PC-3 (cell line): ENCODE results near the gene ALS2CL. TPM values are rescaled to one million over a fixed set of nuclear protein-coding genes. Genes with fewer than 3 reads are reported as not detected.

Experiments used
- ATAC-seq: fragments of 200-7000 bp; cut with Tn5 transposase; 2 replicates; pipeline ENCODE4 v1.9.1; 2020; ENCODE audit warnings: mild to moderate bottlenecking, moderate library complexity
- BruUV-seq: library from RNA; stranded (reverse); fragments of 400-500 nt; replicated peaks from 2 replicates; lab custom pipeline; 2021; lab: Mats Ljungman, UMichigan
- CTCF ChIA-PET: fragments of 300-600 bp; sonication (Branson Sonifier 250); formaldehyde crosslinking; loops from one replicate; lab custom pipeline; 2022; ENCODE audit warnings: antibody characterized with exemption; lab: Charles Lee
- POLR2A ChIA-PET: fragments of 300-600 bp; sonication (Branson Sonifier 250); formaldehyde crosslinking; loops from one replicate; lab custom pipeline; 2022; ENCODE audit warnings: antibody characterized with exemption; ENCODE audit not compliant: unreplicated experiment; lab: Charles Lee
- DNase-seq: peaks from one replicate; pipeline ENCODE4 v3.0.0-alpha.2; 2015
- H2AFZ ChIP-seq: fragments of 300-600 bp; sonication (generic); 2 replicates; pipeline ENCODE4 v1.6.0; 2016; ENCODE audit warnings: antibody characterized with exemption, low read length
- H3F3A ChIP-seq: fragments of 300-600 bp; sonication (generic); one replicate; pipeline ENCODE4 v1.6.0; 2017; ENCODE audit warnings: antibody characterized with exemption, low read length, control low read depth, mild to moderate bottlenecking; ENCODE audit not compliant: unreplicated experiment
- H3K27ac ChIP-seq: fragments of 300-600 bp; sonication (generic); 2 replicates; pipeline ENCODE4 v1.5.1; 2016; ENCODE audit warnings: mild to moderate bottlenecking, low read length
- H3K27me3 ChIP-seq: fragments of 300-600 bp; sonication (generic); 2 replicates; pipeline ENCODE4 v1.6.1; 2016; ENCODE audit warnings: low read length, mixed read lengths
- H3K36me3 ChIP-seq: fragments of 300-600 bp; sonication (generic); 2 replicates; pipeline ENCODE4 v1.6.1; 2016; ENCODE audit warnings: low read depth, mixed run types, low read length, mixed read lengths
- H3K4me1 ChIP-seq: fragments of 300-600 bp; sonication (generic); 2 replicates; pipeline ENCODE4 v1.5.1; 2016; ENCODE audit warnings: low read length; ENCODE audit not compliant: insufficient read depth
- H3K4me2 ChIP-seq: fragments of 300-600 bp; sonication (generic); 2 replicates; pipeline ENCODE4 v1.6.0; 2016; ENCODE audit warnings: low read length
- H3K4me3 ChIP-seq: fragments of 300-600 bp; sonication (generic); 2 replicates; pipeline ENCODE4 v1.5.1; 2016; ENCODE audit warnings: mild to moderate bottlenecking, low read length, mixed read lengths
- H3K79me2 ChIP-seq: fragments of 300-600 bp; sonication (generic); 2 replicates; pipeline ENCODE4 v1.6.1; 2017; ENCODE audit warnings: low read length, mixed read lengths
- H3K9ac ChIP-seq: fragments of 300-600 bp; sonication (generic); 2 replicates; pipeline ENCODE4 v1.6.0; 2016; ENCODE audit warnings: mild to moderate bottlenecking, low read length
- H3K9me2 ChIP-seq: fragments of 300-600 bp; sonication (generic); replicated peaks from 2 replicates; pipeline ENCODE4 v1.6.1; 2016; ENCODE audit warnings: mixed run types, low read length, mixed read lengths
- H3K9me3 ChIP-seq: fragments of 300-600 bp; sonication (generic); 2 replicates; pipeline ENCODE4 v1.6.1; 2016; ENCODE audit warnings: low read length, mixed read lengths
- H4K20me1 ChIP-seq: fragments of 300-600 bp; sonication (generic); 2 replicates; pipeline ENCODE4 v1.6.1; 2016; ENCODE audit warnings: low read length, mixed read lengths
- EZH2 ChIP-seq: fragments of 300-600 bp; sonication (generic); IDR thresholded peaks from one replicate; pipeline ENCODE4 v1.6.1; 2017; ENCODE audit warnings: antibody characterized with exemption, mild to moderate bottlenecking, low read length; ENCODE audit not compliant: unreplicated experiment
- EZH2phosphoT487 ChIP-seq: fragments of 300-600 bp; sonication (generic); IDR thresholded peaks from 2 replicates; pipeline ENCODE4 v1.6.1; 2018; ENCODE audit warnings: mild to moderate bottlenecking, antibody characterized with exemption, low read length, borderline replicate concordance
- intact Hi-C: fragments of 100-400 bp; cut with micrococcal nuclease; formaldehyde crosslinking; loops from 2 replicates; pipeline ENCODE4 v1.9.0; 2023
- total RNA-seq: library from RNA; depleted of rRNA; stranded (reverse); fragments of >200 nt; gene quantifications from 2 replicates; pipeline ENCODE4 v1.2.3, GENCODE V29; 2014
- TF ChIP-seq, protein P1 (sequence below): fragments of 300-600 bp; sonication (generic); conservative IDR thresholded peaks from 2 replicates; pipeline ENCODE4 v1.5.1; 2017; ENCODE audit warnings: antibody characterized with exemption, low read depth, mild to moderate bottlenecking, low read length

Gene ALS2CL
- total RNA-seq, 1 experiment from 2014 or later, result 30.1 TPM

- TF ChIP-seq, protein P1, sequence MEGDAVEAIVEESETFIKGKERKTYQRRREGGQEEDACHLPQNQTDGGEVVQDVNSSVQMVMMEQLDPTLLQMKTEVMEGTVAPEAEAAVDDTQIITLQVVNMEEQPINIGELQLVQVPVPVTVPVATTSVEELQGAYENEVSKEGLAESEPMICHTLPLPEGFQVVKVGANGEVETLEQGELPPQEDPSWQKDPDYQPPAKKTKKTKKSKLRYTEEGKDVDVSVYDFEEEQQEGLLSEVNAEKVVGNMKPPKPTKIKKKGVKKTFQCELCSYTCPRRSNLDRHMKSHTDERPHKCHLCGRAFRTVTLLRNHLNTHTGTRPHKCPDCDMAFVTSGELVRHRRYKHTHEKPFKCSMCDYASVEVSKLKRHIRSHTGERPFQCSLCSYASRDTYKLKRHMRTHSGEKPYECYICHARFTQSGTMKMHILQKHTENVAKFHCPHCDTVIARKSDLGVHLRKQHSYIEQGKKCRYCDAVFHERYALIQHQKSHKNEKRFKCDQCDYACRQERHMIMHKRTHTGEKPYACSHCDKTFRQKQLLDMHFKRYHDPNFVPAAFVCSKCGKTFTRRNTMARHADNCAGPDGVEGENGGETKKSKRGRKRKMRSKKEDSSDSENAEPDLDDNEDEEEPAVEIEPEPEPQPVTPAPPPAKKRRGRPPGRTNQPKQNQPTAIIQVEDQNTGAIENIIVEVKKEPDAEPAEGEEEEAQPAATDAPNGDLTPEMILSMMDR, result no peak
- Histone ChIP-seq H3K4me1 (peaks cover 33% of the 10 kb centered on the region), H3K79me2 (peaks cover 8% of the 10 kb centered on the region), H3K27ac (no peak overlapping the region), H3F3A (no peaks in the 10 kb centered on the region), H2AFZ (no peak overlapping the region), H4K20me1 (no peaks in the 10 kb centered on the region), H3K9ac (no peak overlapping the region), H3K36me3 (peaks cover 3% of the 10 kb centered on the region; the same call in 1 of the 2 replicates), H3K4me2 (peak overlapping the region; percentile 58), H3K9me3 (no peaks in the 10 kb centered on the region), H3K27me3 (no peaks in the 10 kb centered on the region), H3K4me3 (no peak overlapping the region), H3K9me2 (no peaks in the 10 kb centered on the region)
- ChIA-PET POLR2A (no interaction called here), CTCF (no interaction called here)
- peak; percentile 48 for ATAC-seq
- no TSS peak for BruUV-seq
- DNase-seq, result peak; percentile 70
- intact Hi-C loops, result loop anchor here (5.0 kb wide), 1 partner anchor 283 kb away; the partner anchor contains the start of genes CCR5AS and CCRL2
Measured at GRCh38 chr3:46690798-46691197, 2.7 kb downstream of the ALS2CL start.

DNA sequence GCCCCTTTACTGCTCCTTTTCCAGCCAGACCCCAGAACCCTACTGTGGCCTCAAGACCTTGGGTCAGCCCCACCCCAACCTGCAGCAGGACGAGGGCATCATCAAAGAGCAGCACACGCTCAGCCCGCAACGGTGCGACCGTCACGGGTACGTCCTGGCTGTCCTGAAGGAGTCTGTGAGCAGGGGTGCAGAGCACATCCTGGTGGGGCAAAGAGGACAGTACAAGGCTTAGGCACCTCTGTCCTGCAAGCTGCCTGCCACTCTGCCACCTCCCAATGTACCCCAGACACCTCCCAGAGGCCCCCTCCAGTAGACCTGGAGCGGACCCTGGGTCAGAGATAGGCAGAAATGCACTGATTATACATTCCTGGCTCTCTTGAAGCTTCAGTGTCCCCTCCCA, 8.0 kb downstream of the ALS2CL start:
- H3K27ac ChIP-seq, result no peak overlapping the region
- no peak overlapping the region for H2AFZ ChIP-seq
- H3K9me3 ChIP-seq, result no peaks in the 10 kb centered on the region
- intact Hi-C loops, result no loop called here
- H3K4me1 ChIP-seq, result peaks cover under 1% of the 10 kb centered on the region
- ChIA-PET POLR2A (no interaction called here), CTCF (no interaction called here)
- H4K20me1 ChIP-seq, result no peaks in the 10 kb centered on the region
- H3K9ac ChIP-seq, result no peak overlapping the region
- ATAC-seq (no peak), DNase-seq (no peak)
- no peaks in the 10 kb centered on the region for H3F3A ChIP-seq
- no peak overlapping the region for H3K4me3 ChIP-seq
- no TSS peak for BruUV-seq
- H3K79me2 ChIP-seq, result no peaks in the 10 kb centered on the region
- no peaks in the 10 kb centered on the region for H3K9me2 ChIP-seq
- H3K27me3 ChIP-seq, result no peaks in the 10 kb centered on the region
- peaks cover 7% of the 10 kb centered on the region; the same call in 1 of the 2 replicates for H3K36me3 ChIP-seq
- no peak overlapping the region for H3K4me2 ChIP-seq
- TF ChIP-seq, protein P1, result no peak
- TF ChIP-seq EZH2phosphoT487, result no peak

GRCh38 chr3:46684891-46685290, 8.6 kb downstream of the ALS2CL start:
- Histone ChIP-seq H3F3A (no peaks in the 10 kb centered on the region), H3K36me3 (peaks cover 7% of the 10 kb centered on the region; the same call in 1 of the 2 replicates), H4K20me1 (no peaks in the 10 kb centered on the region), H3K27me3 (no peaks in the 10 kb centered on the region), H3K27ac (no peak overlapping the region), H3K4me1 (no peaks in the 10 kb centered on the region), H3K4me2 (no peak overlapping the region), H3K4me3 (no peak overlapping the region), H3K79me2 (no peaks in the 10 kb centered on the region), H3K9ac (no peak overlapping the region), H3K9me3 (no peaks in the 10 kb centered on the region), H2AFZ (no peak overlapping the region), H3K9me2 (no peaks in the 10 kb centered on the region)
- DNase-seq (no peak), ATAC-seq (no peak)
- CTCF ChIA-PET, result no interaction called here
- intact Hi-C loops, result no loop called here
- TF ChIP-seq EZH2phosphoT487 (no peak), EZH2 (no peak)
- TF ChIP-seq, protein P1, result no peak
- POLR2A ChIA-PET, result no interaction called here
- BruUV-seq, result no TSS peak
